RPMI8226 (cell line): ENCODE measurements around the gene STN1.

ENCODE experiments used
- DNase-seq: peaks from one replicate; pipeline ENCODE4 v3.0.0-alpha.2; 2015

The STN1 gene

DNA sequence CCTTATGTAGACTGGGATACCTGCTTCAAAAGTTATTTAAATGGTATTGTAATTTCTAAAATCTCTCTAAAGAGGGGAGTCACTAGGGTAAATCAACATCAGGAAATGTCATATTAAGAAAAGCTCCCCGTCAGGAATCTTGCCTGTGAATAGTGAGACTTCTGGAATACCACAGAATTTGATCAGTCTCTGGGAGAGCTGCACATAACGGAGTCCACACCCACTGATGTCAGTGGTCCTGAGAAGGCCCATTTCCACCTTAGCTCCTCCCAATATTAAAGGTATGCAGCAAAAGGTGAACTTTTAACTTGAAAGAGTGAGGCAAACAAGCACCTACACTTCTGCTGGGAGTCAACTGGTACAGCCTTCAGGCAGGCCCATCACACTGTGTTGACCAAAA, 27.3 kb downstream of the STN1 start:
- no peak for DNase-seq

DNA sequence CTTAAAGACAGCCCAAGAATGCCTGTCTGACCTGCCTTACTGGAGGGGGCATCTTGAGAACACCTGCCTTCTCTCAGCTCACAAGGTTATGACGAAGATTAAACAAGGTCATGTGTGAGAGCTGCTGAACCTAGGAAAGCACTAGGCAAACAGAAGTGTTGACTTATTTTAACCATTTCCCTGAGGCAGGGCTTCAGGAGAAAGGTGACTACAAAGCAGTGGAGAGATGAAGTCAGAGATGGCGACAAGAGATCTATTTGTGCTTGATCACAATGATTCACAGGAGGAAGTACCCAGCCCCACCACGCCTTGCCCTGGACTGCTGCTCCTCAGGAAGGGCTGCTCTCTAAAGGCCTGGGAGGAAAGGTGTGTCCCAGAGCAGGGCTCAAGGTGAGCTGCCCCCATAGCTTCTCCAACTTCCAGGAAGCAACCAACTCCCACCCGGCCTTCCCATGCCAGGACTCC, 27.8 kb downstream of the STN1 start:
- DNase-seq, result no peak

DNA sequence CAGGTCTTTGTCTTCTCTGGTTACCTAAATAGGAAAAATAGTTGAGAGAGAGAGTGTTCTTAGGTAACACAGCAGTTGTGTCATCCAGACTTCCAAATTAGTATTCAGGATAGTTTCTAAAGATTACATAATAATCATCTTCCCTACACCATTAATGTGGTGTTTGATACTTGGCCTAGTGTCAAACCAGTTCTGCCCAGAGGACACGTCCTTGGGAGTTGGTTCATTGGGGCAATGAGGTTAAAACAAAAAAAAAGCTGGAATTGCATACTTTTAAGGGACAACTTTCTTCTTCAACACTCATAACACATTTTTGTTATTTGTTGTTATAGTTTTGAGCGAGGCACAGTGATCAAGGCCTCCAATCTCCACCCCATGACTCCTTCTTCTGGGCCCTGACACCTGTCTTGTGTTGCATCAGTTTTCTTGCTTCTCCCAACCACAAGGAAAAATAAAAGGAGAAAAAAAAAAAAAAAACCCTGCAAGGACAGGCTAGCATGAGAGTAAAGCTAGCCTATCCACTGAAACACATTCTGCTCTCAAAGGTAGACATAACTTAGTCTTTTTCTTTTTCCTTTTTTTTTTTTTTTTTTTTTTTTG, 28.8 kb downstream of the STN1 start:
- no peak for DNase-seq

DNA sequence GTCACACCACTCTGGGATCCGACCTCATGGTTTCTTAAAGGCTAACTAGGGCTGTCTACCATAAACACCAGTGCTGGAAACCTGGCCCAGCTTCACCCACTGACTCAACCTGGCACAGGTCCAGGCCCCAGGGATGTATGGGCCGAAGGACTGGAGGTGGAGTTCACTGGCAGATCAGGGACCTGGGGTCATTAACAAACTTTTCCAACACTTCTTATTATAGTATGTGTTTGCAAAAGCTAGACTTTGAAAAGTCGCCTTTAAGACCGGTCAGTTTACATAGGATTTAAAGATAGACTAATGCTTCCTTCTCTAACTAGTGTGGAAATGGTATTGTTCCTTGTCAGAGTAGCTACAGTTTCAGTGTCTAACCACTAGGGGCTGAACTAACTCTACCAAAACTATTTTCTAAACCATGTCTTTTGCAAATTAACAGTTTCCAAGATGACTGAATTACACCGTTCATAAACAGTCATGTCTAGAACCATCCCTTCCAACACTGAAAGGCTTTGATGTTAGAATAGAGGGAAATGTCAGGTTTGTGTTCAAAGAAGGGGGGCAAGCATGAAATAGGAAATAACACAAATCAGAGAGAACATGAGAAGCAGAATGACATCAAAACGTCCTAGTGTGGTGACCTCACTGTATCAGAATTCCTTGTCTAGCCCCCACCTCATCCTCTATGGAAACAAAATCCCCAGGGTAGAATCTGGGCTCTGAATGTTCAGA, 29.7 kb downstream of the STN1 start:
- DNase-seq, result peak; percentile 36

DNA sequence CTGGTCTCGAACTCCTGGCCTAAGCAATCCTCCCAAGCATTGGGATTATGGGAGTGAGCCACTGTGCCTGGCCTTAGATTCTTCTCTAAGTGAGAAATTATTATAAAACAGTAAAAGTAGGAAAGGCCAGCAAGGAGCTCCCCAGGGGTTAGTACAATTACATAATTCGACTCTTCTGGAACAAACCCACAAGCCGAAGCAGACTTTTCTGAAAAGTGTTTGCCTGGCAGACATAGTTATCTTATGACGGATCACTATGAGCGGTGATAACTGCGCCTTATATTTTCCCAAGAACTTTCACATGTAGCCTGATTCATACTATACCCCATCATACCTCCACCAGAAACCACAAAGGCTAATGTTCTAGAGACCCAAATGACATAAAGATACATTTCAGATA, 32.4 kb downstream of the STN1 start:
- DNase-seq, result no peak

DNA sequence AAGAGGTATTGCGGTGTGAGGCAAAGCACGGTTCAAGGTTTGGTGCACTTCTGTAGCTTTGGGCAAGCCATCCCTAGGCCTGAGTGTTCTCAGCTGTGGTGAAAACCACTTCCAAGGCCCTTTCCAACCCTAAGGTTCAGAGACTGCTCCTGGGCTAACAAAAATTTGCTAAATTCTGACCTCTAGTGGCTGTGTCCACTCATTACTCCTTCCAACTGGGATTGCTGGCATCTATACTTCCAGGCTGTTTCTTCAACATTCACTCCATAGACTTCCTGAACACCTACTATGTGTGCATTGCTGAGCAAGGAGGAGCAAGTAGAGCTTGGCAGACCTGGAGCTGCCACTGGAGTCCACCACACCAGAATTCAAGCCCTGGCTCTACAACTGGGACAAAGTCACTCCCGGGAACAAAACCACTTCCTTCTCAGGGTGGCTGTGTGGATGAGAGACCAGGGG, 33.3 kb downstream of the STN1 start:
- DNase-seq, result peak; percentile 45

DNA sequence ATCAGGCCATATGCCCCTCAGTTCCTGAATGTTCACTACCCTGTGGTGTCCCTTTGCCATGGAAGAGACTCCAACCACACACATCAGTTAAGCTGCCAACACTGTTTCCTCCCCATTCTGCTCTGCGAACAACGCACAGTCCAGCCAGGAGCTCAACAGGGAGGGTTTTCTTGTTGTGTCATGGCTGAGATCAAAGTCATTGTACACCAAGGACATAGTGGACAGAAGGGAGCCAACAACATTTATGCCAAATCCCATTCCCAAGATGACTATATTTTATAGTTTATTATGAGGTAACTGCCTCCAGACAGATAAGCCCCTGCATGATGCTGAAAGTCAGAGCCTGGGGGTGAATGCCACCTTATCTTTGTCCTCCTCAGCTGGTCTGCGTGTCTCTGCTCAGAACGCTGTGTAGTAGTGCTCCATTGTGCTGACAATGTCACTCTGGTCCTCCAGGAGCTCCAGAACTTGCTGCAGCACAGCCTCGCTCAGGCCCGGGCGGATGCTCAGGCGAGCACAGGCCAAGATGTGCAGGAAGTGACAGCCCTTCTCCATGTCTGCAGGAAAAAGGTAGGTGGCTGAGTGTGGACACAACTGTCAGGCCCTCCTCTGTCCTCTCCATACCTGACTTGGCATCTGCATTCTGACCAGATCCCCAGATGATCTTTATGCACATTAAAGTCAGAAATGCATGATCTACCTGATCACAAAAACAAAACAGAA, 35.5 kb downstream of the STN1 start:
- no peak for DNase-seq

DNA sequence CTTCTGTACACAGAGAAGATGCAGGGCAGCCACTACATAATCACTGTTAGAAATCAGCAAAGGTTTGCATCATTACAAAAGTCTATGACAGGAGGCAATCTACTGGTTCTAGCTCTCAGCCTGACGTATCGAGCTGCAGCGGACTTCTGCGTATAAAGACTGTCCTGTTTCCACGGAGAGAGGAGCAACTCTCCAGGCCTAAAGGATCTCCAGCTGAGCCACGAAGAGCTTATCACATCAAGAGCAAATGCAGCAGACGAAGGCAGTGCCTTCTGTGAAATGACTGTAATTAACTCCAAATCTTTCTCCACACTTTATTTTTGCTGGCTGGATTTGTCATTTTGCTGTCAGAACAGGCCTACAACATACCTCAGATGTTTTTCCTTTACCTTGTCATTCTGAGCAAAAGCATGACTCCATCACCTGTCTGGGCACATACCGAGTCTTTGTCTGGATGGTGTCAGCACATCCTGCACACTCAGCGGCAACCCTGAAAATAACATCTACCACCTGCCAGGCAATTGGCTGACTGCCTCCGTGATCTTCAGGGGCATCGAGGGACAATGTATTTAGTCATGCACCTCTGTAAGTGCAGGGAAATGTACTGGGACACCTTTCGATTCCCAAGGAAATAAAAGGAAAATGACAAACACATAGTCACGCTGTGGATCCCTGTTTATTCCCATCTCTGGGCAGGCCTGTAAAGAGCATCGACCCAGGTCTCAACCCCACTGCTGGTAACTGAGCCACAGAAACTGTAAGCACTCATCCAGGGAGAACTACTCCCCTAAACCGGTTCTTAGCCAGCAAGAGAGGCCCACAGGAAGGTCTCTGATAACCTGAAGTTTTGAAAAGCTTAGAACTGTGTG, 36.3 kb downstream of the STN1 start:
- DNase-seq, result no peak

DNA sequence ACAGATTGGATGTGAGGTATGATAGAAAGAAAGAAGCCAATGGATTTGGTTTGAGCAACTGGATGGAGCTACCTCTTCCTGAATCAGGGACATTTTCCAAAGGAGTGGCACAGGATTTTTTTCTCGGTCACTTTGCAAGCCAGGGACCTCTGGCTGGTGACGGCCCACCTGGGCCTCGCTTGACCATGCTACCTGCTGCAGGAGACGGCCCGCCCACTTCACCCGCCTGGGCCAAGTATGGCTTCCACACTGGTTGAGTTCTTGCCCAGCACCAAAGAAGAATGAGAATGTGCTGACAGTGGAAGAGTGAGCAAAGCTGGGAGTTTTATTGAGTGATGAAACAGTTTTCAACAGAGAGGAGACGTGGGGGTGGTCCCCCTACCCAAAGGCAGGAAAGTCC, 38.2 kb downstream of the STN1 start:
- DNase-seq, result no peak

DNA sequence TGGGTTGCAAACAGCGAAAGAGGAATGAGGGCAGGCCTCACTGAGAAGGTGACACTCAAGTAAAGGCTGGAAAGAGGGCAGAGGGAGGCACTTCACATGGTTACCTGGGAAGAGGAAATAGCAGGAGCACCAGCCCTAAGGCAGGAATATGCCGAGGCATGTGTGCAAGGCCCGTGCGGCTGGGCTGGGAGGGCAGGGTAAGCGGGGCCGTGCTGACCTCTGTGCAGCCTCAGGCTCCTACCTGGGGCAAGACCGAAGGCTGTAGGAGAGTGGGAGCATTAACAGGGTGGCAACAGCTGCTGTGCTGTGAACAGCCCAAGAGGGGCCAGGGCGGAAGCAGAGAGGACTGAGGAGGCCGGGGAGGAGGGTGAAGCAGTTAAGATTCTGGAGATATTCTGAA, 38.6 kb downstream of the STN1 start:
- DNase-seq, result no peak

DNA sequence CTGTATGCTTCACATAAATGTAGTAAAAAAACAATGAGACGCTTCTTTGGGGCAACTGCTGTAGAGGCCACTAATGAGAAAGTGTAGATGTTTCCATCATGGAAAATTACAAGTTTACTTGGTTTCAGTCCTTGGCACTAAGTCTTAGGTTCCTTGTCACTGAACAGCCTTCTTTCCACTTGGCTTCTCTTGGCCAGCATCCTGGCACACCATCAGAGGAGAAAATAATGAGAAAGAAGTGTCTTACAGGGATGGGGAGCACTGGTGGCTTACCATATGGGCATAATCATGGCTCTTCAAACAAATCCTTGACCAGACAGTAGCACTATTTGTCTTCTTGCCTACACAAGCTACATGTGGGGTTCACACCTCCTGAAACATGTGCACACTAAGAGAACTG, 40.1 kb downstream of the STN1 start:
- DNase-seq, result no peak

DNA sequence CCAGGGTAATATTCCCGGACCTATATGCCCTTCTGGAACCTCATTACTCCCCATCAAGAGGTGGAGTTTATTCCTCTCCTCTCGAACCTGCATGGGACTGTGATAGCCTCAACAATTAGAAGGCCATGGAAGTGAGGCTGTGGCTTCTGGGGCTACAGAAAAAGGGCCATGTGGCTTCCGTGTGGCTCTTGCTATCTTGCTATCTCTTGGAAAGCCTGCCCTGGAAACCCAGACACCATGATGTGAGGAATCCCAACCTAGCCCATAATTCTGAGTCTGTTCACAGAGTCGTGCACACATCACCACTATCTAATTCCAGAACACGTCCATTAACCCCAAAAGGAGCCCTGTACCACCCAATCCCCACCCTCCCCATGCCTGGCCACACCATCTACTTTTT, 41.8 kb downstream of the STN1 start:
- no peak for DNase-seq

DNA sequence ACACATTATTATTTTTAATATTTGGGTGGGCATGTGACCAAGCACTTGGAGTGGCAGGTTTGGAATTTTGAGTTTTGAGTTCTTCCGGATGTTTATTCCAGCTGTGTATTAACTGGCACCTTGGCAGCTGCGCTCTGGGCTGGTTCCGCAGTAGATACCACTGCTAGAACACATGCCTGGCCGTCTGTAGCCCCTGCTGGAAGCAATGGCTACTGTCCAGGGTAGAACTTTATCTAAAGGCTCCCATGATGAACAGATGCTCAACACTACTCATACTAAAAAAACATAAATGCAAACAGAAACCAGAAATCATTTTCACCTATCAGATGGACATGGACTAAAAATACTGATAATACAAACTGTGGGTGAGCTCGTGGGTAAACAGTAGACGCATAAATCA, 43.3 kb downstream of the STN1 start:
- no peak for DNase-seq

DNA sequence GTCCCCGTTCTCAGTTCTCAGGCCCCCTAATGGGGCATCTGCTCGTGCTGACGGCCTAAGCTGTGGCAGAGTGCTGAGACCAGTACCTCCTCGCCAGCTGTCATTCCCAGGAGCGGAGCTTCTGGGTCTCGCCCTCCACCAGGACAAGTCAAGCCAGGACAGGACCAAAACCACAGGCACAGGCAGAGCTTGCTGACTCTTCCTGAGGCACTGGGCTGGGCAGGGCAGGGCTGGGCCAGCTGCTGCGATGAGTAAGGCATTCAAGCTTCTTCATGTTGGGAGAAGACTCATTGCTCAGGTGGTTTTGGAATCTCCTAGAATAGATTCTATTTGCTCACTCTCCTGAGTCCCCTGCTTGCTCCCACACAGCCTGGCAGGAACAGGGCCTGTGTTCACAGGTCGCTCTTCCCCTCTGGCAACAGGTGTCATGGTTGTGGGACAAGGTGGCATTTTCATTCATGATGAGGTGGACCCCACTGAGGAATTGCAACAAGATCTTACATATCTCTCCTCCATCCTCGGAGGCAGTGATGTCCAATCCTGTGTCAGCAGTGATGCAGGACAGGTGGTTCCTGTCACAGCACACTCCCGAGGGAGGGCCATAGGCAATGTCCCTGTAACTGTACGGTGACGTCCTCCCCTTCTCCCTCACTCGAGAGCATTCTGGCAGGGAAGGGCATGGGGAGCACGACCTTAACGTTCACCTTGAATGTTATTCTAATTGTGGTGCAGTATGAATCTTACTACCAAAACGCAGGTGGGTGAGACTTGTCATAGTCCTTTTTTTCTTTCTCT, 45.6 kb downstream of the STN1 start:
- no peak for DNase-seq

DNA sequence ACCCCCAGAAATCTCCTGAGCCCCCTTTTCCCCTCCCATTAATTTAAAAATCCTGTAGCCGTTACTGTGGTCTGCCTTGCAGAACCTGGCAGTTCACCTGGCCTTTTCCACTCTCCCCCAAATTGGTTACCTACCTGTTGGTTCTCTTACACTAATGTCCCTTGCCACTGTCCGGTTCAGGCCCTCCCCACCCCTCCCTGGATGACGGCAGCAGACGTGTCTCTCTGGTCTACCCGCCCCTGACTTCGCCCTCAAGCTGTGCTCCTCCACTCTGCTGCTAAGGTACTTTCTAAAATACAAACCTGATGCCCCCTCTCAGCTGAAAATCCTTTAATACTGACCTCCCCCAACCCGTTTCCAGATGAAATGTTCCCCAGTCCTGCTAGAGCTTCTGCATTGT, 47.0 kb downstream of the STN1 start:
- DNase-seq, result no peak

DNA sequence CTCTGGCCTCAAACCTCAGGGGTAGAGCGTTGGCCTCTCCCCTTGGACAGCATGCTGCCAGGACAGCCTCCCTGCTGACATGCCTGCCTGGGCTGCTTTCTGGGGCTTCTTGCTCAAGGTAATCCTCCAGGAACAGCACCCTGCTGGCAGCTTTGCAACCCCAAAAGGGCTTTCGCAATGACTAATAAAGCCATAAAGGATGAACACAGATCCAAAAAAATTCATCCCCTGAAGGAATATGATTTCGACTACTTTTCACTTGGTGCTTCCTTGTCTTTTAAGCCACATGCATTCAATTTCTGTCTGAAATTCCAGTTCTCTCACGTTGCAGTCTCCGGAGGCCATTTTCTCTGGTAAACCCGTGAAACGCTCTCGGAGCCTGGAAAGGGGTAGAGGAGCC, 47.5 kb downstream of the STN1 start:
- no peak for DNase-seq

DNA sequence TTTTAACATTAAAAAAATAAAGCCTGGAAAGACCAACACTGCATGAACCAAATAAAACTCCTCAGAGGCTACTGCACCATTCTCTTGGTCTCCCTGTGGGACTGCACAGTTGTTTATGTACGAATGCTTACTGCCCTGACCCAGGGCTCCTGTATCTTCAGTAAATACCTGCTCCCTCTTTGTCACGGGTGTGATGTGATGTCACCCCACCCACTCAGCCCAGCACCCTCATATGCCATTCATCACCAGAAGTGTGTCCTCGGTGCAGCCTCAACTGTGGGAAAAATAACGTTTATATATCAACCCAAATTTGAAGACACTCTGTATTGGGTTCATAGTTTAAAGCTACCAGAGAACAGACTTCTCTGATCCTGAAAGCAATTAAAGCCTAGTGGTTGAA, 48.6 kb downstream of the STN1 start:
- no peak for DNase-seq

DNA sequence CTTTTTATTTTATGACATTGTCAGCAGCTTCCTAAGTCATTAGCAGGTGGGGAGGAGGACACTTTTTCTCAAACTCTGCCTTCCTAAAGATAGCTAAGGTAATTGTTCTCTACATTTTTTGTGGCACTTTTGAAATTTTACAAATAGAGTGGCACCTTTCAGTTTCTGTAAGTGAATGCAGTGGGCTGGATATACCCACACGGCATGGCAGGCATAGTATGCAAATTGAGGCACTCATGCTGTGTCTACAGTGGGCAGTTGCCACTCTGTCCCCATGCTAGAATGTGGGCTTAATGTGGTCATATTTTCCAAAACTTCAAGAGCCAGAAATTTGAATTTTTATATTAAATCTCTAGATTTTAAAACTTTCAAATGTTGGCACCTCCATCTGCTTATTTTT, 49.8 kb downstream of the STN1 start:
- no peak for DNase-seq

DNA sequence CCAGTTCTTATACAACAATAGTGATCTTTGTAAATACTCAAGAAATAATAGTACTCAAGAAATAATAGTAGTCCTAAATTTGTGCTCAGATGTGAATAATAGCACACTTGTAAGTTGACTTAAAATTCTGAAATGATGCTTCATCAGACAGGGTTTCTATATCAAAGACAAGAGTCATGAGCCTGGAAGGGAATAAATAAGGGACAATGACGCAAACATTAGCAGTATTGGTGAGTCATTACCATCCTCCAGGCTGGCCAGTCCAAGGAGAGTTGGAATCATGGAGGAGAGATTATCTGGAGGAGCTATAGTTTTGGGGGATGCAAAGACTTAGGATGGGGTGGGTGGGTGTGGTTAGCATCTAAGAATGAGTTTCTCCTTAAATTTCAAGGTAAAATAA, 56.5 kb downstream of the STN1 start:
- no peak for DNase-seq

DNA sequence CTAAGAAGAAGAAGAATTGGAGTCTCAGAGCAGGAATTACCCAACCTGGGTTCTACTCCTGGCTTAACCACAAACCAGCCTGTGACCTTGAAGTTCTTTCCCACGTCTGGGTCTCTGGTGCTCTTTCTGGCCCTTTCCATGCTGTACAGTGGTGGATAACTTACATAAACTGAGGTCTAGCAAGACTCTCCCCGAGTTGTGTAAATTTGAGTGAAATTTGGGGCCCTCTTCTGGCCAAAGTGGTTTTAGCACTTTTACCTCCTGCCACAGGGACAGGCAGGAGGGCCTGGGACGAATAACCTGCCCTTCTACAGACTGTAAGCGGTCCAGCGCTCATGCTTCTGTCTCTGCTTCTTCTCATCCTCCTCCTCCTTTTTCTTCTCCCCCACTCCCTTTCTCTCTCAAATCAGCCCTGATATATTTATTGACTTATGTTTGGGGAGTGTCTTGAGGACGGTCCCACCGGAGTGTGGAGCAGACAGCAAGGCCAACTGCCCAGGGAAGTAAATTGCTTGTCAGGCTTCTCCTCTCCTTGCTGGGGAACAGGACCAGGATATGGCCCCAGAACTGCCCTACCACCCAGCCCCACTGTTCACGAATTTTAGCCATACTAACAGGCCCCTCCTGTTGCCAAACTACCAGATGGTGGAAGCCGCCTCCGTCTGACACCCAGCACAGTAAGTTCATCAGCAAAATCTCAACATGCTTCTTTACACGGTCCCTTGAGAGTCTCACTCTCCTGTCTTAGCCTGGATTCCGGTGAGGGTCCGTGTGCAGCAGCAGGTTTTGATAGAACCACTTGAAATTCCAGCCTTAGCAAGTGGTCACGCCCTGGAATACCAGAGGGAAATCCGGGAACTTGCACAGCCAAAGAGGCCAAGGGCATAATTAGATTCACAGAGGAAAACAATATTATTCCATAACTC, 58.6 kb downstream of the STN1 start:
- DNase-seq, result peak; percentile 59

DNA sequence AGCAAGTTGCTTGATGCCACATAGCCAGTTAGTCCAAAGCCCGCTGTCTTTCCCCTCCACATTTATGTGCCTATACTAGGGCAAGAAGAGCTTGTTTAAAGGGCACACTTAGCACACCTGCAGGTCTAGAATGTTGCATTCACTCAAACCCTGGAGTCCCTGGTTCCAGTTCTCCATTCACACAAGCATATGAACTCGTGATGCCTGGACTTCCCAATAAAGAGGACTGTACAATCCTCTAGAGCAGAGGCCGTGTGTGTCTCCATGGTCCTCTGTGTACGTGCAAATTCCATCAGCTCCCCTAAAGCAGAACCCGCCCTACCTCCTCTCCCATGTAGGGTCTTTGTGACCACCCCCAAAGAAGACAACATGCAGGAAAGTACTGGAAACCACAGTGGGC, 59.6 kb downstream of the STN1 start:
- DNase-seq, result no peak
